PFSK-1 (cell line): ENCODE results near the gene C1orf174.

Experiments
- POLR2AphosphoS5 ChIP-seq: IDR thresholded peaks from 2 replicates; pipeline ENCODE4 v1.6.1; 2012; ENCODE audit warnings: low read depth, mild to moderate bottlenecking, control low read depth, low read length, moderate library complexity
- SIN3A ChIP-seq: IDR thresholded peaks from 2 replicates; pipeline ENCODE4 v1.6.1; 2012; ENCODE audit warnings: mild to moderate bottlenecking, low read length, moderate library complexity, borderline replicate concordance; ENCODE audit not compliant: insufficient read depth
- TAF1 ChIP-seq: IDR thresholded peaks from 2 replicates; pipeline ENCODE4 v1.6.1; 2012; ENCODE audit warnings: low read length, control low read depth, borderline replicate concordance; ENCODE audit not compliant: insufficient read depth

DNA sequence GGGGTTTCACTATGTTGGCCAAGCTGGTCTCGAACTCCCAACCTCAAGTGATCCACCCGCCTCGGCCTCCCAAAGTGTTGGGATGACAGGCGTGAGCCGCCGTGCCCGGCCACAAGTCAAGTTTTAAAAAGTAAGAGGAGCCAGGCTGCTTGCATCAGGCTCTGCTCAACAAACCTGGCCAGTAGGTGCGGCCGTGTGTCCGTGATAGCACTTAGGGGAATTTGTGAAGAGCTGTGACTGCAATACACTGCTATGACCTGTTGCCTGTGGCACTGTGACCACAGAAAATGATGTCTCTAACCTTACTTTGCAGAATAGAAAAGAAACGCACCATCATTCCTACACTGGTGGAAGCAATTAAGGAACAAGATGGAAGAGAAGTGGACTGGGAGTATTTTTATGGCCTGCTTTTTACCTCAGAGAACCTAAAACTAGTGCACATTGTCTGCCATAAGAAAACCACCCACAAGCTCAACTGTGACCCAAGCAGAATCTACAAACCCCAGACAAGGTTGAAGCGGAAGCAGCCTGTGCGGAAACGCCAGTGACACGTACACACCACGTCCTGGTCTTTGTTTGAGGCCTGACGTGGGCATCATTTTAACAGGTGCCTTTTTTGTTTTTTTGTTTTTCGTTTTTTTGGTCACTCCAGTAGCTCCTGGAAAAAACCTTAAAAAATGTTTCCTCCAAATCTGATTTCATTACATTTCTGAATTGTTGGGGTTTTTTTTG is 16.7 kb downstream of the C1orf174 start:
- TF ChIP-seq SIN3A (no peak), TAF1 (no peak), POLR2AphosphoS5 (no peak)
